Fibroblast of pulmonary artery (primary cell): ENCODE measurements around the gene AATK.

Source experiments
- DNase-seq: peaks from one replicate; pipeline ENCODE4 v3.0.0-alpha.2; 2010; ENCODE audit warnings: low read depth
- H3K4me3 ChIP-seq: replicated peaks from 2 replicates; pipeline ENCODE4 v1.5.1; 2011; ENCODE audit warnings: low read depth, mild to moderate bottlenecking, control low read depth, low read length, moderate library complexity
- CTCF ChIP-seq: IDR thresholded peaks from 2 replicates; pipeline ENCODE4 v1.5.1; 2011; ENCODE audit warnings: mild to moderate bottlenecking, control low read depth, low read length, inconsistent platforms; ENCODE audit errors: missing control alignments

The AATK gene

GRCh38 chr17:81120695-81121621 is 45.1 kb downstream of the AATK start:
- no peak for TF ChIP-seq CTCF
- DNase-seq: no peak
- H3K4me3 ChIP-seq: no peak overlapping the region

- no peak for DNase-seq
- TF ChIP-seq CTCF: no peak
- H3K4me3 ChIP-seq: no peak overlapping the region
Observed at GRCh38 chr17:81120149-81120484, 45.9 kb downstream of the AATK start.

GRCh38 chr17:81119223-81120148 is 46.5 kb downstream of the AATK start:
- DNase-seq: peak; percentile 94
- peak overlapping the region; percentile 53 for H3K4me3 ChIP-seq
- no peak for TF ChIP-seq CTCF

GRCh38 chr17:81118308-81119221 is 47.5 kb downstream of the AATK start:
- no peak for TF ChIP-seq CTCF
- DNase-seq: no peak

GRCh38 chr17:81117672-81118198 is 48.3 kb downstream of the AATK start:
- no peak overlapping the region for H3K4me3 ChIP-seq
- DNase-seq: no peak
- TF ChIP-seq CTCF: no peak

More at GRCh38 chr17:81118308-81119221, 47.5 kb downstream of the AATK start:
- H3K4me3 ChIP-seq: peak overlapping the region; percentile 53

GRCh38 chr17:81116704-81117103 is 49.3 kb downstream of the AATK start:
- DNase-seq: no peak
- no peak overlapping the region for H3K4me3 ChIP-seq

More at GRCh38 chr17:81116704-81117103, 49.3 kb downstream of the AATK start:
- no peak for TF ChIP-seq CTCF
